Endothelial cell of umbilical vein (primary cell): ENCODE measurements around the gene GRXCR2. TPM values are rescaled to one million over a fixed set of nuclear protein-coding genes. Genes with fewer than 3 reads are reported as not detected.

Experiments used
- BruUV-seq: library from RNA; stranded (reverse); fragments of 400-500 nt; replicated peaks from 2 replicates; lab custom pipeline; 2021; lab: Mats Ljungman, UMichigan
- CTCF ChIA-PET: fragments of 300-600, 350-600 bp; sonication (Branson Sonifier 250); formaldehyde crosslinking; loops from one replicate; lab custom pipeline; 2021; ENCODE audit warnings: antibody characterized with exemption, inconsistent platforms; lab: Charles Lee
- POLR2A ChIA-PET: fragments of 300-600, 350-600 bp; sonication (Branson Sonifier 250); formaldehyde crosslinking; loops from one replicate; lab custom pipeline; 2021; ENCODE audit warnings: antibody characterized with exemption, inconsistent platforms; lab: Charles Lee
- DNase-seq: peaks from one replicate; pipeline ENCODE4 v3.0.0-alpha.2; 2011; ENCODE audit warnings: low read depth, low spot score
- FAIRE-seq: peaks from 2 replicates; lab custom pipeline; 2011; peaks lifted over from hg19 to GRCh38; lab: Jason Lieb, UNC
- H2AFZ ChIP-seq: 2 replicates; pipeline ENCODE4 v1.6.0; 2012; ENCODE audit warnings: low read depth, low read length, control low read depth, inconsistent platforms
- H3K27ac ChIP-seq: 2 replicates; pipeline ENCODE4 v1.5.1; 2011; ENCODE audit warnings: low read depth, mild to moderate bottlenecking, control low read depth, low read length, moderate library complexity; ENCODE audit not compliant: insufficient read depth
- H3K27me3 ChIP-seq, 2 experiments: 2 replicates each; pipeline versions ENCODE4 v1.6.0 to v1.6.1; 2011; ENCODE audit warnings: low read length in 2 of 2, mixed read lengths in 1 of 2; ENCODE audit not compliant: control insufficient read depth in 2 of 2, insufficient read depth in 2 of 2
- H3K36me3 ChIP-seq, 2 experiments: 2 replicates in 1 of 2; 3 replicates in 1 of 2; pipeline ENCODE4 v1.5.1; 2011; ENCODE audit warnings: low read length in 2 of 2, mild to moderate bottlenecking in 1 of 2, moderate library complexity in 1 of 2; ENCODE audit not compliant: control insufficient read depth in 2 of 2, insufficient read depth in 2 of 2; ENCODE audit errors: extremely low read depth in 1 of 2
- H3K4me1 ChIP-seq: 3 replicates; pipeline ENCODE4 v1.5.1; 2011; ENCODE audit warnings: mild to moderate bottlenecking, low read length; ENCODE audit not compliant: control insufficient read depth, insufficient read depth; ENCODE audit errors: extremely low read depth
- H3K4me2 ChIP-seq: 2 replicates; pipeline ENCODE4 v1.6.1; 2011; ENCODE audit warnings: low read length, control low read depth, mixed read lengths; ENCODE audit not compliant: insufficient read depth
- H3K4me3 ChIP-seq, 3 experiments: fragments of 200-600 bp in 1 of 3; sonication (generic), shearing (Covaris generic) in 1 of 3; replicated peaks in 1 of 3; 2 replicates each; pipeline ENCODE4 v1.5.1; 2011 to 2016; ENCODE audit warnings: control low read depth in 3 of 3, low read length in 3 of 3, mild to moderate bottlenecking in 2 of 3, inconsistent platforms in 1 of 3, low read depth in 1 of 3, moderate library complexity in 1 of 3; ENCODE audit not compliant: insufficient read depth in 1 of 3
- H3K79me2 ChIP-seq: 2 replicates; pipeline ENCODE4 v1.6.0; 2012; ENCODE audit warnings: low read length, inconsistent platforms; ENCODE audit not compliant: control insufficient read depth, insufficient read depth
- H3K9ac ChIP-seq: replicated peaks from 2 replicates; pipeline ENCODE3; 2011; ENCODE audit warnings: low read length, control low read depth; ENCODE audit not compliant: insufficient read depth; ENCODE audit errors: extremely low read depth
- H3K9me1 ChIP-seq: replicated peaks from 3 replicates; pipeline ENCODE4 v1.6.0; 2011; ENCODE audit warnings: mild to moderate bottlenecking, low read length; ENCODE audit not compliant: control insufficient read depth, insufficient read depth; ENCODE audit errors: extremely low read depth
- H3K9me3 ChIP-seq: replicated peaks from 2 replicates; pipeline ENCODE4 v1.5.1; 2012; ENCODE audit warnings: low read length, inconsistent platforms; ENCODE audit not compliant: control insufficient read depth, insufficient read depth
- H4K20me1 ChIP-seq: replicated peaks from 2 replicates; pipeline ENCODE3; 2011; ENCODE audit warnings: mild to moderate bottlenecking, low read length; ENCODE audit not compliant: control insufficient read depth, insufficient read depth; ENCODE audit errors: extremely low read depth
- CTCF ChIP-seq, 2 donors: IDR thresholded peaks; 1 replicate in 1 of 2; 2 replicates in 1 of 2; pipeline ENCODE4 v1.5.1; 2011; ENCODE audit warnings: low read length in 2 of 2, mild to moderate bottlenecking in 2 of 2, moderate library complexity in 2 of 2, control low read depth in 1 of 2, inconsistent platforms in 1 of 2, low read depth in 1 of 2; ENCODE audit not compliant: insufficient read depth in 1 of 2; ENCODE audit errors: extremely low read depth in 1 of 2
- EZH2 ChIP-seq: IDR thresholded peaks from 2 replicates; pipeline ENCODE4 v1.6.1; 2012; ENCODE audit warnings: borderline replicate concordance, low read depth, mild to moderate bottlenecking, moderate library complexity, low read length, inconsistent platforms; ENCODE audit not compliant: severe bottlenecking
- FOS ChIP-seq: IDR thresholded peaks from 2 replicates; pipeline ENCODE4 v1.6.1; 2011; ENCODE audit warnings: mild to moderate bottlenecking, low read length, moderate library complexity, borderline replicate concordance; ENCODE audit not compliant: insufficient read depth
- GATA2 ChIP-seq: IDR thresholded peaks from 2 replicates; pipeline ENCODE4 v1.7.0; 2011; ENCODE audit warnings: low read depth, mild to moderate bottlenecking, moderate library complexity, mixed read lengths, low read length; ENCODE audit not compliant: insufficient read length, insufficient read depth
- JUN ChIP-seq: IDR thresholded peaks from 2 replicates; pipeline ENCODE4 v1.6.1; 2011; ENCODE audit warnings: borderline replicate concordance, low read depth; ENCODE audit not compliant: insufficient read length, insufficient read depth
- MAX ChIP-seq: IDR thresholded peaks from 2 replicates; pipeline ENCODE4 v1.6.1; 2011; ENCODE audit not compliant: insufficient read depth, insufficient read length
- MYC ChIP-seq: IDR thresholded peaks from one replicate; pipeline ENCODE4 v1.6.1; 2011; ENCODE audit warnings: mild to moderate bottlenecking, low read depth, low read length
- POLR2A ChIP-seq: IDR thresholded peaks from 2 replicates; pipeline ENCODE4 v1.6.1; 2012; ENCODE audit warnings: low read depth, mild to moderate bottlenecking, control low read depth, low read length
- POLR2AphosphoS5 ChIP-seq: IDR thresholded peaks from 2 replicates; pipeline ENCODE4 v1.6.1; 2012; ENCODE audit warnings: low read depth, mild to moderate bottlenecking, control low read depth, low read length, moderate library complexity; ENCODE audit not compliant: insufficient read depth
- dilution Hi-C: fragments of 300-500 bp; cut with MboI; formaldehyde crosslinking; loops from one replicate; pipeline ENCODE4 v1.15.0; 2019; ENCODE audit warnings: low sequenced_read_pairs; ENCODE audit not compliant: extremely low pct_ligation_motif_present
- intact Hi-C: fragments of 100-400 bp; cut with micrococcal nuclease; formaldehyde crosslinking; loops from one replicate; pipeline ENCODE4 v1.10.0; 2022
- polyA plus RNA-seq, 4 experiments: library from polyadenylated mRNA; depleted of rRNA in 3 of 4; stranded (reverse) in 3 of 4; unstranded in 1 of 4; fragments of >200 nt; gene quantifications; 2 replicates each; pipeline versions ENCODE4 v1.2.1 to v1.2.3, GENCODE V29; 2011 to 2012; ENCODE audit warnings: missing spikeins in 1 of 4
- total RNA-seq: library from RNA; stranded (reverse); gene quantifications from 2 replicates; pipeline ENCODE4 v1.2.3, GENCODE V29; 2021

Gene GRXCR2
- total and polyA plus RNA-seq, 2 donors (not counting 3 experiments of a cell fraction or from before 2014, with no cell fraction given) = not detected

GRCh38 chr5:145911164-145911563 is 38.4 kb upstream of the GRXCR2 start:
- Histone ChIP-seq H3K79me2 (no peaks in the 10 kb centered on the region), H3K4me1 (no peaks in the 10 kb centered on the region), H3K27ac (no peak overlapping the region), H3K36me3 (no peaks in the 10 kb centered on the region), H4K20me1 (no peaks in the 10 kb centered on the region), H3K4me2 (no peak overlapping the region), H2AFZ (no peak overlapping the region), H3K4me3 (no peak overlapping the region), H3K27me3 (peaks cover 0 to 2% of the 10 kb centered on the region in 2 experiments), H3K9me1 (no peaks in the 10 kb centered on the region), H3K9me3 (no peaks in the 10 kb centered on the region), H3K9ac (no peak overlapping the region)
- intact Hi-C loops (no loop called here), dilution Hi-C loops (no loop called here)
- ChIA-PET POLR2A (no interaction called here), CTCF (no interaction called here)
- DNase-seq (no peak), FAIRE-seq (no peak)
- TF ChIP-seq EZH2 = no peak
- no peak for TF ChIP-seq GATA2
- no peak for TF ChIP-seq MAX
- TF ChIP-seq FOS = no peak
- TF ChIP-seq POLR2A = no peak
- no peak for TF ChIP-seq POLR2AphosphoS5
- no peak for TF ChIP-seq MYC
- no peak for TF ChIP-seq JUN
- no peak for TF ChIP-seq CTCF (IDR thresholded peaks at IDR 0.05; ENCODE audit: extremely low read depth in 1 of 2, insufficient read depth in 1 of 2, low read depth in 1 of 2, low read length in 2 of 2)
- no TSS peak for BruUV-seq
